ENCODE measurements around the gene EPO.
"Not testable (repeated sequence)": the region's sequence is repeated elsewhere in the genome, so short reads cannot be mapped to it uniquely, and the experiment has no call there.

EPO gene

GRCh38 chr7:100744605-100745004, 24.3 kb downstream of the EPO start:
- no peak for DNase-seq

GRCh38 chr7:100745184-100745583, 24.9 kb downstream of the EPO start:
- no peak for DNase-seq

GRCh38 chr7:100752994-100753393, 32.7 kb downstream of the EPO start:
- DNase-seq: no peak

- DNase-seq: no peak
Observed at GRCh38 chr7:100753750-100754149, 33.5 kb downstream of the EPO start.

- no peak for DNase-seq
Observed at GRCh38 chr7:100759357-100760171, 39.3 kb downstream of the EPO start.

- not testable (repeated sequence) for DNase-seq
Observed at GRCh38 chr7:100762841-100763240, 42.6 kb downstream of the EPO start.

GRCh38 chr7:100763556-100764140, 43.4 kb downstream of the EPO start:
- no peak for DNase-seq

- DNase-seq: no peak
Observed at GRCh38 chr7:100764841-100765240, 44.6 kb downstream of the EPO start.

GRCh38 chr7:100765250-100765649, 45.0 kb downstream of the EPO start:
- DNase-seq: no peak

- DNase-seq: no peak
Observed at GRCh38 chr7:100768784-100769183, 48.5 kb downstream of the EPO start.

Data from OCI-M1 (cell line).